Activated CD4-positive, alpha-beta T cell treated with anti-CD3 and anti-CD28 coated beads for 36 hours (primary cell): ENCODE data around the gene ARIH1. TPM values are rescaled to one million over a fixed set of nuclear protein-coding genes. Genes with fewer than 3 reads are reported as not detected.
"Not testable (repeated sequence)": the region's sequence is repeated elsewhere in the genome, so short reads cannot be mapped to it uniquely, and the experiment has no call there.

Source experiments
- ATAC-seq: fragments of 200-7000 bp; cut with Tn5 transposase; one replicate; pipeline ENCODE4 v1.10.0; 2021; ENCODE audit warnings: mild to moderate bottlenecking, moderate library complexity
- CTCF ChIA-PET: fragments of 350-600 bp; sonication (Branson Sonifier 250); formaldehyde crosslinking; loops from one replicate; lab custom pipeline; 2021; ENCODE audit warnings: antibody characterized with exemption; lab: Charles Lee
- POLR2A ChIA-PET: fragments of 350-600 bp; sonication (Branson Sonifier 250); formaldehyde crosslinking; loops from one replicate; lab custom pipeline; 2021; ENCODE audit warnings: antibody characterized with exemption, inconsistent platforms; lab: Charles Lee
- DNase-seq: peaks from one replicate; pipeline ENCODE4 v3.0.0-alpha.2; 2020
- H3K27ac Mint-ChIP-seq: one replicate; pipeline ENCODE4 v1.8.0; 2021; ENCODE audit warnings: mixed read lengths
- H3K27me3 Mint-ChIP-seq: one replicate; pipeline ENCODE4 v1.8.0; 2021; ENCODE audit warnings: mixed read lengths
- H3K36me3 Mint-ChIP-seq: one replicate; pipeline ENCODE4 v1.8.0; 2021; ENCODE audit warnings: low read depth, mixed read lengths
- H3K4me1 Mint-ChIP-seq: one replicate; pipeline ENCODE4 v1.8.0; 2021; ENCODE audit warnings: mixed read lengths
- H3K4me3 Mint-ChIP-seq: one replicate; pipeline ENCODE4 v1.8.0; 2021; ENCODE audit warnings: mild to moderate bottlenecking, moderate library complexity, mixed read lengths
- H3K9me3 Mint-ChIP-seq: one replicate; pipeline ENCODE4 v1.8.0; 2021; ENCODE audit warnings: low read depth, mixed read lengths
- intact Hi-C, 2 experiments: fragments of 100-400 bp; cut with DNase I in 1 of 2; cut with micrococcal nuclease in 1 of 2; formaldehyde crosslinking; loops; one replicate each; pipeline versions ENCODE4 v1.14.2 to v1.15.1; 2022 to 2024; cut with DNase I, micrococcal nuclease
- total RNA-seq, 2 experiments: library from RNA; stranded (reverse); gene quantifications; one replicate each; pipeline ENCODE4 v1.2.3, GENCODE V29; 2021

The ARIH1 gene, protein sequence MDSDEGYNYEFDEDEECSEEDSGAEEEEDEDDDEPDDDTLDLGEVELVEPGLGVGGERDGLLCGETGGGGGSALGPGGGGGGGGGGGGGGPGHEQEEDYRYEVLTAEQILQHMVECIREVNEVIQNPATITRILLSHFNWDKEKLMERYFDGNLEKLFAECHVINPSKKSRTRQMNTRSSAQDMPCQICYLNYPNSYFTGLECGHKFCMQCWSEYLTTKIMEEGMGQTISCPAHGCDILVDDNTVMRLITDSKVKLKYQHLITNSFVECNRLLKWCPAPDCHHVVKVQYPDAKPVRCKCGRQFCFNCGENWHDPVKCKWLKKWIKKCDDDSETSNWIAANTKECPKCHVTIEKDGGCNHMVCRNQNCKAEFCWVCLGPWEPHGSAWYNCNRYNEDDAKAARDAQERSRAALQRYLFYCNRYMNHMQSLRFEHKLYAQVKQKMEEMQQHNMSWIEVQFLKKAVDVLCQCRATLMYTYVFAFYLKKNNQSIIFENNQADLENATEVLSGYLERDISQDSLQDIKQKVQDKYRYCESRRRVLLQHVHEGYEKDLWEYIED
- total RNA-seq: 100 to 1,000 TPM; 177 to 195 TPM

DNA sequence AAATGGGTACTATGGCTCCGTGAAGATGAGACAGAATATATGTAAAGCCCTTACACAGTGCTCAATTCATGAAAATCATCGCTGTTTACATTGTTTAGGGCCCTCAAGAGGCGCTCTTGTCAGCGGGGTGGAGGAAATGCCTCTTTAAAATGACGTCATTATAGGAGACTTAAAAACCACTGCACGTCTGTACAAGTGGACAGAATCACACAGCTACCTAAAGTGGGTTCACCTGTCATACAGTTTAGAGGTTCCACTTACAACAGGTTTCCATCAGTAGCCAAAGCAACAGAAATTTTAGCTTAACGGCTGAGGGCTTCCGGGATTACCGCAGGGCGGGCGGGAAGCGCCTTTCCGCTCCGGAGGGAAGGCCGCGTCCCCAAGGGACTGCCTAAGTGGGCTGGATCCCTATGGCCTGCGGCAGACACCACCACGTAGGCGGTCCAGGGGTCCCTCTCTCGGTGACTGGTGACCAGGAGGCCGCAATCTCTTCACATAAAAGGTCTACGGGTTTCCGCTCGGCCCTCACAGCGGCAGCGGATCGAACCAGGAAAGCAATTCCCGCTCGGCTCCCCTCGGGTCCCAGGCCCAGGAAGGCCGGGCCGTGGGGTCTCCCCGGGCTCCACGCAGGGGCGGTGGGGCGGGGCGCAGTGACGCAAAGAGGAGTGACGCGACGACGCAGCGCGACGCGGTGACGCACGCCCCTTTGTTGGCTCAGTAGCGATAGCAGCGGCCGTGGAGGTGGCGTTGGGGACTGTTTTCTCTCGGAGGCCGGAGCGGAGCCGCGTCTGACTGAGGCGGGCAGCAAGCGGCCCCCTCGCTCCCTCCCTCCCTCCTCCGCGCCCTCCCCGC is at the start of gene ARIH1:
Gene ARIH1 (plus strand): TSS at position 717 of the 852 bp plus-strand sequence. CDS start 310 bp downstream, outside the sequence.
- intact Hi-C loops: loop anchor here (1.0 to 10.0 kb wide), 14 partner anchors 12 to 1521 kb away; partner anchors contain the start of genes BBS4 (in 2 of the 2), HEXA (in 2 of the 2), HIGD2B (in 2 of the 2) and MYO9A (in 2 of the 2)

DNA sequence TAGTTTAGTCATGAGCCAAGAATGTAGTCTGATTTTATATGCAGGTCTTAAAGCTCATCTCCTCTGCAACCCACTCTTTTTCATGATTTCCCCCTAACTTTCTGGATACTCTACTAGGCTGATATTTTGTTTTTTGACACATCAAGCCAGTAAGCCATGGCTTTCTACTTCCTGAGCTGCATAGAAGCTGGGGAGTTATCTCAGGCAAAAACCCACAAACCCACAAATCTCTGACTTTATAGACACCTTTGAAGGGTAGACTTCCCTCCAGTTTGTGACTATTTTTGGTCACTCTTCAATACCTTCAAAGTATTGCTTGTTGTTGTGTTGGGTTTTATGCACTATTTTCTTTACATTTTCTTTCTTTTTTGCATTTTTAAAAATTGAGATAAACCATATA is 47.4 kb upstream of the ARIH1 start:
- intact Hi-C loops: no loop called here
- Mint-ChIP-seq H3K27ac (no peak overlapping the region), H3K36me3 (peaks cover 1% of the 10 kb centered on the region), H3K27me3 (peaks cover 2% of the 10 kb centered on the region), H3K4me1 (peaks cover 2% of the 10 kb centered on the region), H3K4me3 (no peak overlapping the region), H3K9me3 (peaks cover 20% of the 10 kb centered on the region)
- DNase-seq (no peak), ATAC-seq (no peak)
- CTCF ChIA-PET: no interaction called here
- POLR2A ChIA-PET: no interaction called here

More for the DNA sequence above, at the start of gene ARIH1:
- Mint-ChIP-seq H3K4me3 (peak within 1 kb of the TSS; percentile 92), H3K9me3 (no peaks in the 10 kb centered on the region), H3K36me3 (peaks cover 34% of the 10 kb centered on the region), H3K4me1 (peaks cover 36% of the 10 kb centered on the region), H3K27ac (peak within 1 kb of the TSS; percentile 92), H3K27me3 (no peaks in the 10 kb centered on the region)
- CTCF ChIA-PET: interaction anchor here (0.6 to 1.9 kb wide), 8 partner anchors 7 to 160 kb away, joined by 3 to 9 read pairs (median 4); no protein-coding TSS in a partner anchor
- DNase-seq (peak; percentile 97), ATAC-seq (peak; percentile 78)
- POLR2A ChIA-PET: interaction anchor here (0.6 to 1.7 kb wide), 6 partner anchors 9 to 247 kb away, joined by 3 to 11 read pairs (median 4); partner anchors contain the start of gene HEXA

DNA sequence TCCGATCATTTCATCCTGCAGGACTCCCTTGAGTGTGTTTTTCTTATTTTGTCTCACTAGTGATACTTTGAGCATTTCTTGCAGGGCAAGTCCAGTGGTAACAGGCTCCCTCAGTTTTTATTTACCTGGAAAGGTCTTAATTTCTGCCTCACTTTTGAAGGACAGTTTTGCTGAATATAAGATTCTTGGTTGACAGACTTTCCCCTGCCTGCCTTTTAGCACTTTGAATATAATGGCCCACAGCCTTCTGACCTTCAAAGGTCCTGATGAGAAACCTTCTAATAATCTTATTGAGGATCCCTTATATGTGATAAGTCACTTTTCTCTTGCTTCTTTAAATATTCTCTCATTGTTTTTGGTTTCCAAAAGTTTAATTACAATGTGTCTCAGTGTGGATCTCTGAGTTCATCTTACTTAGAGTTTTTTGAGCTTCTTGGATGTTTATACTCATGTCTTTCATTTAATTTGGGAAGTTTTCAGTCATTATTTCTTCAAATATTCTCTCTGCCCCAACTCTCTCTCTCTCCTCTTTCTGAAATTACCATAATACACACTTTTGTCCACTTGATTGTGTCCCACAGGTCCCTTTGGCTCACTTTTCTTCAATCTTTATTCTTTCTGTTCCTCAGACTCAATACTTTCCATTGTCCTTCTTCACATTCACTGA is 36.3 kb upstream of the ARIH1 start:
- no peak overlapping the region for H3K27ac Mint-ChIP-seq
- no peak overlapping the region for H3K4me3 Mint-ChIP-seq
- peaks cover 10% of the 10 kb centered on the region for H3K9me3 Mint-ChIP-seq
- no peak for ATAC-seq
- POLR2A ChIA-PET: no interaction called here
- H3K27me3 Mint-ChIP-seq: peaks cover 21% of the 10 kb centered on the region
- peaks cover 7% of the 10 kb centered on the region for H3K36me3 Mint-ChIP-seq
- H3K4me1 Mint-ChIP-seq: no peaks in the 10 kb centered on the region
- DNase-seq: no peak
- CTCF ChIA-PET: no interaction called here
- intact Hi-C loops: no loop called here

DNA sequence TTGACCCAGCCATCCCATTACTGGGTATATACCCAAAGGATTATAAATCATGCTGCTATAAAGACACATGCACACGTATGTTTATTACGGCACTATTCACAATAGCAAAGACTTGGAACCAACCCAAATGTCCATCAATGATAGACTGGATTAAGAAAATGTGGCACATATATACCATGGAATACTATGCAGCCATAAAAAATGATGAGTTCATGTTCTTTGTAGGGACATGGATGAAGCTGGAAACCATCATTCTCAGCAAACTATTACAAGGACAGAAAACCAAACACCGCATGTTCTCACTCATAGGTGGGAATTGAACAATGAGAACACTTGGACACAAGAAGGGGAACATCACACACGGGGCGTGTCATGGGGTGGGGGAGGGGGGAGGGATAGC is 31.3 kb upstream of the ARIH1 start:
- H3K9me3 Mint-ChIP-seq, H3K4me1 Mint-ChIP-seq, H3K36me3 Mint-ChIP-seq, POLR2A ChIA-PET, intact Hi-C loops, H3K27me3 Mint-ChIP-seq, DNase-seq, H3K27ac Mint-ChIP-seq, H3K4me3 Mint-ChIP-seq, ATAC-seq: not testable (repeated sequence)
- CTCF ChIA-PET: interaction anchor here (0.7 kb wide), 1 partner anchor 82 kb away, joined by 3 read pairs; no protein-coding TSS in a partner anchor

- H3K27ac Mint-ChIP-seq: no peak overlapping the region
- no peaks in the 10 kb centered on the region for H3K9me3 Mint-ChIP-seq
- no peak for ATAC-seq
- ChIA-PET CTCF (interaction anchor here (0.5 to 1.3 kb wide), 3 partner anchors 10 to 138 kb away, joined by 3 read pairs; no protein-coding TSS in a partner anchor), POLR2A (interaction anchor here (0.9 kb wide), 1 partner anchor 60 kb away, joined by 3 read pairs; no protein-coding TSS in a partner anchor)
- intact Hi-C loops: no loop called here
- H3K4me3 Mint-ChIP-seq: no peak overlapping the region
- H3K36me3 Mint-ChIP-seq: no peaks in the 10 kb centered on the region
- peaks cover 3% of the 10 kb centered on the region for H3K27me3 Mint-ChIP-seq
- no peak for DNase-seq
- H3K4me1 Mint-ChIP-seq: no peaks in the 10 kb centered on the region
Measured at GRCh38 chr15:72445426-72445825, 28.7 kb upstream of the ARIH1 start.

DNA sequence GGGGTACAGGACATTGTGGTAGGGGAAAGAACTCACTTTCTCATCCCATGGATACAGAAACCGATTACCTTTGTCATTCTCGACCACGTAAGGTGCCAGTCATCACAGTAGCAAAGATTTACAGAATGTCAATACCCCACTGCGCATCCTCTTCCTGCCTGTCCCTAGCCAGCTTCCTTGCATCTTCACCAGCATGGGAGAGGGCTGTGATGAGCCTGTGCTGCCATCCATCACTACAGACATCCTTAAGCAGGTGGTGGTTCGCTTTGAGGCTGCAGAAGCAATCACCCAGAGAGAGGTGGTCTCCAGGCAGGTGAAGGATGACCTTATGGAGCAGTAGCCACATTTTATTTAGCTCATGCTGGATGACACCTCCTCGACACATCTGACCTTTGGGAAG is 23.3 kb upstream of the ARIH1 start:
- ChIA-PET POLR2A (no interaction called here), CTCF (interaction anchor here (0.7 to 0.8 kb wide), 2 partner anchors 9 to 80 kb away, joined by 3 to 4 read pairs; no protein-coding TSS in a partner anchor)
- ATAC-seq (no peak), DNase-seq (no peak)
- Mint-ChIP-seq H3K4me3 (no peak overlapping the region), H3K4me1 (no peaks in the 10 kb centered on the region), H3K27ac (no peak overlapping the region), H3K9me3 (no peaks in the 10 kb centered on the region), H3K36me3 (no peaks in the 10 kb centered on the region), H3K27me3 (no peaks in the 10 kb centered on the region)
- intact Hi-C loops: loop anchor here in 1 of 2 experiments (10.0 kb wide), 1 partner anchor 54 kb away; no protein-coding TSS in a partner anchor

GRCh38 chr15:72451224-72451623 is 22.9 kb upstream of the ARIH1 start:
- no peaks in the 10 kb centered on the region for H3K9me3 Mint-ChIP-seq
- H3K27me3 Mint-ChIP-seq: peaks cover under 1% of the 10 kb centered on the region
- H3K4me1 Mint-ChIP-seq: no peaks in the 10 kb centered on the region
- no peak overlapping the region for H3K4me3 Mint-ChIP-seq
- ChIA-PET CTCF (interaction anchor here (0.7 to 0.8 kb wide), 2 partner anchors 8 to 227 kb away, joined by 3 read pairs; no protein-coding TSS in a partner anchor), POLR2A (no interaction called here)
- DNase-seq: no peak
- intact Hi-C loops: loop anchor here in 1 of 2 experiments (10.0 kb wide), 1 partner anchor 54 kb away; no protein-coding TSS in a partner anchor
- ATAC-seq: no peak
- H3K27ac Mint-ChIP-seq: no peak overlapping the region
- H3K36me3 Mint-ChIP-seq: no peaks in the 10 kb centered on the region

DNA sequence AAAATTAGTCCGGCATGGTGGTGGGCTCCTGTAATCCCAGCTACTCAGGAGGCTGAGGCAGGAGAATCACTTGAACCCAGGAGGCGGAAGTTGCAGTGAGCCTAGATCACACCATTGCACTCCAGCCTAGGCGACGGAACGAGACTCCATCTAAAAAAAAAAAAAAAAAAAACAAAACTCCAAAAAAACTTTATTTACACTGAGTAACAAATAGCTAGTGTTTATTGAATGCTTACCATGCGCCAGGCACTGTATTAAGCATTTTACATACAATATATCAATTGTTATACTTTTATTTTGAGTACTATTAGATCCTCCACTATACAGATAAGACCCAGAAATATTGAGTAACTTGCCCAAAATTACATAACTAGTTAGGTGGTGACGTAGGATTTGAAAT is 17.4 kb upstream of the ARIH1 start:
- peaks cover 2% of the 10 kb centered on the region for H3K27me3 Mint-ChIP-seq
- CTCF ChIA-PET: interaction anchor here (0.6 kb wide), 2 partner anchors 8 to 1446 kb away, joined by 3 read pairs; no protein-coding TSS in a partner anchor
- H3K36me3 Mint-ChIP-seq: no peaks in the 10 kb centered on the region
- intact Hi-C loops: loop anchor here in 1 of 2 experiments (10.0 kb wide), 1 partner anchor 48 kb away; no protein-coding TSS in a partner anchor
- DNase-seq (no peak), ATAC-seq (no peak)
- POLR2A ChIA-PET: no interaction called here
- no peaks in the 10 kb centered on the region for H3K9me3 Mint-ChIP-seq
- peaks cover 4% of the 10 kb centered on the region for H3K4me1 Mint-ChIP-seq
- H3K4me3 Mint-ChIP-seq: no peak overlapping the region
- H3K27ac Mint-ChIP-seq: no peak overlapping the region

- POLR2A ChIA-PET: no interaction called here
- intact Hi-C loops: no loop called here
- Mint-ChIP-seq H3K36me3 (no peaks in the 10 kb centered on the region), H3K4me1 (peaks cover 15% of the 10 kb centered on the region), H3K9me3 (no peaks in the 10 kb centered on the region), H3K4me3 (no peak overlapping the region), H3K27ac (no peak overlapping the region), H3K27me3 (peaks cover 2% of the 10 kb centered on the region)
- DNase-seq: no peak
- ATAC-seq: no peak
- CTCF ChIA-PET: interaction anchor here (0.6 to 1.7 kb wide), 5 partner anchors 8 to 35 kb away, joined by 3 to 8 read pairs (median 4); no protein-coding TSS in a partner anchor
Measured at GRCh38 chr15:72460402-72460801, 13.7 kb upstream of the ARIH1 start.

GRCh38 chr15:72463702-72464101 is 10.4 kb upstream of the ARIH1 start:
- intact Hi-C loops: no loop called here
- no peak for DNase-seq
- Mint-ChIP-seq H3K36me3 (no peaks in the 10 kb centered on the region), H3K4me3 (no peak overlapping the region), H3K27me3 (no peaks in the 10 kb centered on the region), H3K27ac (no peak overlapping the region), H3K4me1 (peaks cover 15% of the 10 kb centered on the region), H3K9me3 (no peaks in the 10 kb centered on the region)
- CTCF ChIA-PET: interaction anchor here (0.9 to 1.9 kb wide), 3 partner anchors 9 to 28 kb away, joined by 3 to 9 read pairs (median 4); partner anchors contain the start of gene ARIH1
- POLR2A ChIA-PET: no interaction called here
- no peak for ATAC-seq
